ENCODE results near the gene TSR3.

- TF ChIP-seq CTCF (IDR thresholded peaks at IDR 0.05) (no peak), POLR2A (IDR thresholded peaks at IDR 0.05) (no peak)
Measured at GRCh38 chr16:1345087-1345486, 6.6 kb downstream of the TSR3 start.

All from thyroid gland (tissue), 4 donors.